Activated T-cell treated with anti-CD3 and anti-CD28 coated beads, Interleukin-2, amount 50 U/mL, for 4 hours (primary cell): ENCODE results near the gene AP1M1. TPM values are rescaled to one million over a fixed set of nuclear protein-coding genes. Genes with fewer than 3 reads are reported as not detected.

Experiments used
- ATAC-seq, 2 donors: fragments of 200-7000 bp; cut with Tn5 transposase; one replicate each; pipeline ENCODE4 v1.10.0; 2021
- DNase-seq: peaks from one replicate; pipeline ENCODE4 v3.0.0-alpha.2; 2020
- H3K27me3 Mint-ChIP-seq: one replicate; pipeline ENCODE4 v1.8.0; 2021; ENCODE audit warnings: low read depth, mixed read lengths
- H3K36me3 Mint-ChIP-seq: one replicate; pipeline ENCODE4 v1.8.0; 2022; ENCODE audit warnings: mixed read lengths; ENCODE audit not compliant: insufficient read depth
- H3K4me1 Mint-ChIP-seq: one replicate; pipeline ENCODE4 v1.8.0; 2021; ENCODE audit warnings: low read depth, mixed read lengths
- H3K4me3 Mint-ChIP-seq: one replicate; pipeline ENCODE4 v1.8.0; 2021; ENCODE audit warnings: mild to moderate bottlenecking, moderate library complexity, mixed read lengths
- H3K9me3 Mint-ChIP-seq: one replicate; pipeline ENCODE4 v1.8.0; 2021; ENCODE audit warnings: mixed read lengths
- total RNA-seq, 3 donors: library from RNA; stranded (reverse); gene quantifications; one replicate each; pipeline ENCODE4 v1.2.1, GENCODE V29; 2021

AP1M1 gene
- total RNA-seq, 3 donors from 2014 or later, result 93.4 to 109 (median 106) TPM

DNA sequence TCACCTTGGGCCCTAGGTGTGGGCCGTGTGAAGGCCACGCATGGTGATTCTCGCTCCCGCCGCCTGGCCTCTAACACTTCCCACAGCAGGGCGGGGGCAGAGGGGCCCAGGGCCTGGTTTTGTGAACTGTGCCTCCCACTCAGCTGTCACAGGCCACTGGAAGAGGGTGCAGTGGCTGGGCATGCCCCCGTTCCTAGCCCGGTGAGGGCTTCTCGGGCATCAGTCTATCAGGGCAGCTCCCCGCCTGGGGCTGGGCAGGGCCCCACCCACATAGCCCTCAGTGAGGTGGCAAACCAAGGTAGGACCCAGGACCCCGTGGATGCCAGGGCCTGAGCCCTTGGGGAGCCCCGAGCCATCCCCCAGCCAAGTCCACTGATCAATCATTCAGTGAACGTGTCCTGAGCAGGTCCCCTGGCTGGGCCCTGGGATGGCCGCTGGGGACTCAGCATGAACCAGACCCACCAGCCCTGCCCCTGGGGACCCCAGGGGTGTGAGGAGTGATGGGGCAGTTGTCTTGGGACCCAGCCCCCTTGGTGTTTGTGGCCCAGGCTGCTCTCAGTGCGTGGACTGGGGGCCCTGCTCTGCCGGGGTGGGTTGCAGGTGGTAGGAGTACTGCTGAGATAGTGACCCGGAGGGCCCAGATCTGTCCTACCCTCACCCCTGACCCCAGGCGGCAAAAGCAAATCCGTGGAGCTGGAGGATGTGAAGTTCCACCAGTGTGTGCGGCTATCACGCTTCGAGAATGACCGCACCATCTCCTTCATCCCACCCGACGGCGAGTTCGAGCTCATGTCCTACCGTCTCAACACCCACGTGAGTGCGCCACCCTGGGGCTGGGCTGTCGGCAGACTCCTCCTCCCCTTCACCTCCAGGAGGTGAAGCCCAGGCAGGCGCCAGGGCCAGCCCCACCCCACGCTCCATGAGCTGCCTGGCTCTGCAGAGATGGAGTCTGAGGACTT, 29.4 kb downstream of the AP1M1 start:
- Mint-ChIP-seq H3K4me3 (no peak overlapping the region), H3K36me3 (peaks cover 36% of the 10 kb centered on the region), H3K27me3 (no peaks in the 10 kb centered on the region), H3K9me3 (no peaks in the 10 kb centered on the region), H3K4me1 (no peaks in the 10 kb centered on the region)
- ATAC-seq, result no peak
- no peak for DNase-seq

DNA sequence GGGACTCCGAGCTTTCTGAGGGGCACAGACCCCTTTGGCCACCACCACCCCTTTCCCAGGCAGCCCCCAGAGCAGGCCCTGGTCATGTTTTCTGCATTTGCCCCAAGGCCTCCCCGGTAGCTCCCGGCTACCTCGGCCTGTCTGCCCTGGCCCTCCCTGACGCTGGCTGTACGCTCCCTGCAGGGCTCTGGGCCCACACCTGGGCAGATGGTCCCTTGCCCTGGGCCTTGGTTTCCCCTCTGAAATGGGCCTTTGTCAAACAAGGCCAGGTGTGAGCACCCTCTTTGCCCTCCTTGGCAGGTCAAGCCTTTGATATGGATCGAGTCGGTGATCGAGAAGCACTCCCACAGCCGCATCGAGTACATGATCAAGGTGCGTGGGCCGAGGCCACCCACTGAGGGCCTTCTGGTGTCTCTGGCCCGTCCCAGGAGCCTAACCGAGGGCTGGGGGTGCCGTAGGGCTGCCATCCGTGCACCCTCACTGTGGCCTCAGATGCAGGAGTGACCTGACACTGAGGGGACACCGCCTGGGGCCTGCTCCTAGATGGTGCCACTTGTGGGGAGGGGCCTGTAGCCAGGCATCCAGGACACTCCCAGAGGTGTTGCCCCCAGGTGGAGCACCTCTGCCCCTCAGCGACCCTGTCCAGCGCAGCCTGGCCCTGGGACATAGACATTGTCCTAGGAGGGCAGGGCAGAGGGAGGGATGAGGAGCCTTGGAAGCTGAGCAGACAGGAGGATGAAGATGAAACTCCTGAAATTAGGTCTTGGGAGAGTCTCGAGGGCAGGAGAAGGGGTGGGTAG, 30.3 kb downstream of the AP1M1 start:
- Mint-ChIP-seq H3K27me3 (no peaks in the 10 kb centered on the region), H3K36me3 (peaks cover 30% of the 10 kb centered on the region), H3K9me3 (no peaks in the 10 kb centered on the region), H3K4me3 (no peak overlapping the region), H3K4me1 (no peaks in the 10 kb centered on the region)
- ATAC-seq, result no peak
- no peak for DNase-seq

DNA sequence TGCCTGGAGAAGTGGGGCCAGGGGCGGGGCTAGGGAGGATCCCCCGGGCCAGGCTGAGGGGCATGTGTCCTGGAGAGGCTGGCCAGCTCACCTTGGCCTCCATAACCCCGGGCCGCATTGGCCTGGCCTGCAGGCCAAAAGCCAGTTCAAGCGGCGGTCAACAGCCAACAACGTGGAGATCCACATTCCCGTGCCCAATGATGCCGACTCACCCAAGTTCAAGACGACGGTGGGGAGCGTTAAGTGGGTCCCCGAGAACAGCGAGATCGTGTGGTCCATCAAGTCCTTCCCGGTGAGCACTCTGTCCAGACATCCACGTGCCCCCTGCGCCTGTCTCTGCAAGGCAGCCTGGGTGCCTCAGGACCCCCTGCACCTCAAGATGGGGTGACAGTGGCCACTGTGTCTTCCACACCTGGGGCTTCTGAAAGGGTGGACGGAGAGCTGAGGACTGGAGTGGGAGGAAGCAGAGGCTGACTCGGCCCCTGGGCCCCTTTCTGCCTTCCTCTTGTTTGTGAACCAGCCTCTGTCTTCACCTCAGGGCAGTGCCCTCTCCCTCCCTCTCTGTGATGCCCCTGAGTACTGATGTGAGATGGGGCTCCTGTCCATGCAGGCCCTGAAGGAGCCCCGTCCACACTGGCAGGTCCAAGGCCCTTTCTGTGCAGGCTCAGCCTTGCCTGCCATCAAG, 31.1 kb downstream of the AP1M1 start:
- ATAC-seq (no peak), DNase-seq (no peak)
- Mint-ChIP-seq H3K27me3 (no peaks in the 10 kb centered on the region), H3K9me3 (no peaks in the 10 kb centered on the region), H3K4me3 (no peak overlapping the region), H3K4me1 (no peaks in the 10 kb centered on the region), H3K36me3 (peaks cover 25% of the 10 kb centered on the region)

DNA sequence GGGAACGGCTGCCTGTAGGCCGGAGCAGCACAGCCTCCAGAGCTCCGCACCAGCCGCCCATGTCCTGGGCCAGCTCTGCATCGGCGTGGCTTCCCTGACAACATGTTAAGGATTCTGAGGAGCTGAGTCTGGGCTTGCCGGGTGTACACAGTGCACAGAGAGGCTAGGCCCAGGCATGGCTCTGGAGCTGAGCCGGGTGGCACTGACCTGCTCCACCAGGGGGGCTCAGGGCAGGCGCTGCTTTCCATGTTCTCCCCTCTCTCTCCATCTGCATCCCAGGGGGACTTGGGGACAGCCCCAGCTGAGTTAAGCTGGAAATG, 31.6 kb downstream of the AP1M1 start:
- DNase-seq (no peak), ATAC-seq (no peak)
- H3K9me3 Mint-ChIP-seq, result no peaks in the 10 kb centered on the region
- no peak overlapping the region for H3K4me3 Mint-ChIP-seq
- H3K4me1 Mint-ChIP-seq, result no peaks in the 10 kb centered on the region
- peaks cover 21% of the 10 kb centered on the region for H3K36me3 Mint-ChIP-seq
- H3K27me3 Mint-ChIP-seq, result no peaks in the 10 kb centered on the region

DNA sequence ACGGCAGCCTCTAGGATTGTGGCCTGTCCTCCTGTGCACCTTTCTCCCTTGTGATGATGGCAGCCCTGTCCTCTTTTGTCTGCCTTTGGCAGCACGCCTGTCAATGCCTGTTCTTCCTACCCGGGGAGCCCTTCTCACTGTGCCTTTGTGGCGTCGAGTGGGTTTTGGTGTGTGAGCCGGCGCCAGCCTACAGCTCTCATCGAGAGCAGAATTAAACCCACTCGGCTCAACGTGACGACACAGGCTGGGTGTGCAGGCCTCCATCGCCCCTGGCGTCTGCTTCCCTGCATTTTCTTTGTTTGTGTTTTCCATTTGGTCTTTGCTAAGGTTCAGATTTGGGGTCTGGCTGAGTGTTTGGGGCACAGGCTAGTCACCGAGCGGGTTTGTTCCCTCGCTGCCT, 34.4 kb downstream of the AP1M1 start:
- Mint-ChIP-seq H3K4me1 (peaks cover 13% of the 10 kb centered on the region), H3K36me3 (peaks cover 28% of the 10 kb centered on the region), H3K27me3 (no peaks in the 10 kb centered on the region), H3K4me3 (no peak overlapping the region), H3K9me3 (no peaks in the 10 kb centered on the region)
- no peak for ATAC-seq
- DNase-seq, result no peak

DNA sequence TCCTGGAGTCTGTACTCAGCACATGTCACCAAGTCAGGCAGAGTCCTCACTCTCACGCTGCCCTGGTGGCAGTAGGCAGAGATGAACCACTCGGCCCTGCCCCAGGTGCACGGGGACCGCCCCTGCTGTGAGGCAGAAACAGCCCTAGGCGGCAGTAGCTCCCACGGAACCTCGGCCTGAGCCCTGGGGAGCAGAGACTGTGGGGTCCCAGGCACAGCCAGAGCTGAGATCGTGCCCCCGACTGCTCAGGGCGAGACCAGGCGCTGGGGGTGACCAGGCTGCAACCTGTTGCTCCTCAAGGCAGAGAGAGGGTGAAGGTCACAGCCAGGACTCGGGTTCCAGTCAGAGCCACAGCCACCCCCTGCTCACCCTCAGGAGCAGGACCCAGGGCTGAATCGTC, 34.9 kb downstream of the AP1M1 start:
- no peaks in the 10 kb centered on the region for H3K9me3 Mint-ChIP-seq
- DNase-seq (no peak), ATAC-seq (peak in 1 of 2 donors; percentile 32)
- H3K27me3 Mint-ChIP-seq, result no peaks in the 10 kb centered on the region
- no peak overlapping the region for H3K4me3 Mint-ChIP-seq
- H3K4me1 Mint-ChIP-seq, result peaks cover 13% of the 10 kb centered on the region
- H3K36me3 Mint-ChIP-seq, result peaks cover 28% of the 10 kb centered on the region

DNA sequence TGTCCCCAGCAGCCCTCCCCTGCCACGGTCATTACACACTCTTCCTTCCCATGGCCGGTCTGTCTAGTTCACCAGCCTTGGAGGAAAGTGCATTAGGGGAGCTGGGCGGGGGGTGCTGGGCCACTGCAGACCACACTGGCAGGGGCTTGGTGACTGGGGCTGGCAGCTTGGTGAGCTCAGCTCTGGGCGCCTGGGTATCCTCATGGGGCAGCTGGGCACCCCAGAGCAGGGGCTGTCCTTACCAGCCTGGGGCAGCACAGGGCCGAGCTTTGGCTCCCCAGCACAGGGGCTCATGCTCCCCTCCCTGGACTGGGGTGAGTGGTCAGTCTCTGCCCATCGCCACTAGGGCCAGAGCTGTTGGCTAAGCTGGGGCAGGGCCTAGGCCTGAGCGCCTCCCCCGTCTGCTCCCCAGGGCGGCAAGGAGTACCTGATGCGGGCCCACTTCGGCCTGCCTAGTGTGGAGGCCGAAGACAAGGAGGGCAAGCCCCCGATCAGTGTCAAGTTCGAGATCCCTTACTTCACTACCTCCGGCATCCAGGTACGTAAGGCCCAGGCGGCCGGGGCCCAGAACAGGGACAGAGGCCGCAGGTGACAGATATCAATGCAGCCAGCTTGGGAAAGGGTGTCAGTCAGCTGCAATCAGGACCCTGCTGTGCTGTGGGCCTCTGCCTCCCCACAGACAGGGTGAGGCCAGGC, 35.5 kb downstream of the AP1M1 start:
- no peak overlapping the region for H3K4me3 Mint-ChIP-seq
- ATAC-seq, result no peak
- DNase-seq, result no peak
- H3K9me3 Mint-ChIP-seq, result no peaks in the 10 kb centered on the region
- peaks cover 17% of the 10 kb centered on the region for H3K4me1 Mint-ChIP-seq
- peaks cover 28% of the 10 kb centered on the region for H3K36me3 Mint-ChIP-seq
- no peaks in the 10 kb centered on the region for H3K27me3 Mint-ChIP-seq

DNA sequence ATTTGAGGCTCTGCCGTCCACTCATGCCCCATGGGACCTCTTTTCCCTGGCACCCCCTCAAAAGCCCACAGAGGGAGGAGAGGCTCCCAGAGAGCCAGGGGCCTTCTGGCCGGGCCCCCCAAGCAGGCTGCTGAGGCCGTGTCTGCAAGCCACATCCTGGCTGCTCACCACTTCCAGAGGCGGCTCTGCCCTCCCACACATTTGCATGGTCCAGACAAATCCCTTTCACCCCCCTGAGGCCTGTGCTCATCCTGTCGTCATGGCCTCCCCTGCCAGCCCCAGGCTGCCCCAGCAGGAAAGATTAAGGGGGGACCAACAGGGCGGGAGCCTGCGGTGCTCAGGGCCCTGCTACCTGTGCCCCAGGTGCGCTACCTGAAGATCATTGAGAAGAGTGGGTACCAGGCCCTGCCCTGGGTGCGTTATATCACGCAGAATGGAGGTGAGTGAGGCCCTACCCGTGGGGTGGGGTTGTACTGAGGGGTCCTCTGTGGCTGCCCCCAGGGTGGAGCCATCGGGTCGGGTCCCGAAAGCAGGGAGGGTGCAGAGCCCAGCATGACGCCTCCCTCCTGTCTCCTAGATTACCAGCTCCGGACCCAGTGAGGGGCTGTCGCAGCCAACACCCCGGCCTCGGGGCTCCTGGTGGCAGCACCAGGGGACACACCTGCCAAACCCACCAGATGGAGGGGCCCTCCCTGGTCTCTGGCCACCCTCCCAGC, 36.3 kb downstream of the AP1M1 start:
- H3K4me3 Mint-ChIP-seq, result no peak overlapping the region
- no peaks in the 10 kb centered on the region for H3K9me3 Mint-ChIP-seq
- ATAC-seq (no peak), DNase-seq (no peak)
- no peaks in the 10 kb centered on the region for H3K27me3 Mint-ChIP-seq
- peaks cover 28% of the 10 kb centered on the region for H3K36me3 Mint-ChIP-seq
- H3K4me1 Mint-ChIP-seq, result peaks cover 25% of the 10 kb centered on the region

DNA sequence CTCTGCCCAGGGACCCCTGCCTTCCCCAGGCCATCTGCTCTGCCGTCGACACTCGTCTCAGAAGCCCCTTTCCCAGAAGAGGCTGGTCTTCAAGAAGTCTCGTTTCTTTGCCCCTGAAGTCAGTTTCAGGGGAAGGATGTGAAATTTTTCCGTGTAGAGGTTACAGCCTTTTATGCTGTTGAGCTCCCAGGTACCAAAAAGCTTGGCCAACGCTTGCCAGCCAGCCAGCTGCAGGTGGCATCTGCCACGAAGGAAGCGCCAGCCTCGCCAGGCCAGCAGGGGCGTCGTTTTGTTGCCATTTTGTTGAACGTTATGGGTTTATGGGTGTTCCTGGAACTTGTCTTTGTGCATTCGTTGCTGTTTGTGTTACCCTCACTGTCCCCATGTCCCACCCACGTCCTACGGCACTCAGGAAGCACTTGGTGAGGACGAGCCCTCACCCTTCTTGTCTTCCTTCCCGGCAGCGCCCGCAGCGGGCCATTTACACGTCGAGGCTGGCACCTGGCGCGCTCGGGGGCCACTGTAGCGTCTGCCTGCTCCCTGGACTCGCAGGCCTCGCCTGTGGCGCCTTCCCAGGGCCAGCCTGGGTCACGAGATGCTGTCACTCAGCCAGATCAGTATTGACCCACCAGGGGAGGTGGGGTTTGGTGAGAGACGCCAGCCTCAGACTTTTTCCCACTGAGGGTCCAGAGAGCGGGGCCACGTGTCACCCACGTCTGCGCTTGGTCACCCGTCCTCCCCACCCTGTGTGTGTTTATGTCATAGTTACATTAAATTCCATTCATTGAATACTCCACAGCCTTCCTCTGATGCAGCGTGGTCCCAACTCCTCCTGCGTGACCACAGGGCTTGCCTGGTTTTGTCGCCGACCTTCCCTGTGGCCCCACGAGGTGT, 37.1 kb downstream of the AP1M1 start:
- Mint-ChIP-seq H3K27me3 (no peaks in the 10 kb centered on the region), H3K36me3 (peaks cover 24% of the 10 kb centered on the region)
- no peak for DNase-seq

DNA sequence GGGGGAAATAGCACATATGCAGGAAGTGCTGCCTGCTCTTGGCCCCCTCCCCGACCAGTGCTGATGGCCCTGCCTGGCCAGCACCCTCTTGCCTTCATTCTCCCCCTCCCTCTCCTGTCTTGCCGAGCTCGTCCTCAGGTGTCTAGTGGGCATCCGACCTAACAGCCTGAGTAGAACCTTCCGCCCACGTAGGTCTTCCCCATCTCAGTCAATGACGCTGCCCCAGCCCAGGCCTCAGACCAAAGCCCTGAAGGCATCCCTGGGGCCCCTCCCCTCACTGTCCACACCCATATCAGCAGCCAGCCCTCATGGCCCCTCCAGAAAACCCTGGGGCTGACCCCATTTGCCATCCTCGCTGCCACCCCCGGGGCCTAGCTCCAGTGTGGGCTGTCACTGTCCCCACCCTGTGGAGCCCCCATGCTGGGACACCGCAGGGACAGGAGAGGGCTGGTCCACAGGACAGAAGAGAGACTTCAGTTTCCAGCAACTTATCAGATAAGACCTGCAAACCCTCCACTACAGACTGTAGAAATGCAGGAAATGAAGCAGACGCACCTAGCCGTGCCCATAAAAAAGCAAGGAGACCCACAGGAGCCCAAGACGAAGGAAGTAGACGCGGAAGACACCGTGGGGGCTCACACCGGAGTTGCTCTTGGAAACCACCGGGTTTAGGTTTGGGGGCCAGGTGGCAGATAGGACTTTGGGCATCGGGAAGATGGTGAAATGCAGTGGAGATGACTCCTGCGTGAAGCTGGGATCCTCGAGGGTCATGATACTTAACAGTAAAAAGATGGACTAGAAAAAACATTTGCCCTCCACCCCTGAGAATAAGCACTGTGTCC, 38.3 kb downstream of the AP1M1 start:
- H3K4me1 Mint-ChIP-seq, result peaks cover 30% of the 10 kb centered on the region
- peak in 1 of 2 donors; percentile 20 for ATAC-seq
- H3K27me3 Mint-ChIP-seq, result no peaks in the 10 kb centered on the region
- H3K36me3 Mint-ChIP-seq, result peaks cover 20% of the 10 kb centered on the region
- no peak overlapping the region for H3K4me3 Mint-ChIP-seq
- DNase-seq, result no peak
- H3K9me3 Mint-ChIP-seq, result no peaks in the 10 kb centered on the region

More for the DNA sequence above, 37.1 kb downstream of the AP1M1 start:
- H3K4me3 Mint-ChIP-seq, result no peak overlapping the region
- H3K4me1 Mint-ChIP-seq, result peaks cover 30% of the 10 kb centered on the region
- ATAC-seq, result no peak
- no peaks in the 10 kb centered on the region for H3K9me3 Mint-ChIP-seq

DNA sequence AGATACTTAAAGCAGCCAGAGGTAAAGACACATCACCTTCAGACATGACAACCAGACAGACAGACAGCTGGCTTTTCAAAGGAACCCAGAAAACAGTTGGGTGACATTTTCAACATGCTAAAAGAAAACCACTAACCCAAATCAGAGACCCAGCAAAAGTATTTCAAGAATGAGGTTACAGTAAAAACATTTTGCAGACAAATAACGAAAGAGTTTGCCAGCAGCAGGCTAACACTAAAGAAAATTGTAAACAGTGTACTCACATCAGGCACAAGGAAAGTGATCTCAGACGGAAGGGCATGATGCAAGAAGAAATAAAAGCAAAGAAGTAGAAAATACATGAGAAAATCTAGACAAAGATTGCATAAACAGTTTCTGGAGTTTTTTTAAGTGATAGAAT, 46.4 kb downstream of the AP1M1 start:
- Mint-ChIP-seq H3K4me1 (peaks cover 23% of the 10 kb centered on the region), H3K36me3 (no peaks in the 10 kb centered on the region), H3K9me3 (no peaks in the 10 kb centered on the region), H3K4me3 (no peak overlapping the region), H3K27me3 (no peaks in the 10 kb centered on the region)
- DNase-seq, result no peak
- peak; percentile 29 to 33 for ATAC-seq
